Central memory CD8-positive, alpha-beta T cell (primary cell): ENCODE data around the gene SPRR2D.
"Not testable (repeated sequence)": the region's sequence is repeated elsewhere in the genome, so short reads cannot be mapped to it uniquely, and the experiment has no call there.

Source experiments
- ATAC-seq: fragments of 150-1000 bp; cut with Tn5 transposase; replicated peaks from 2 replicates; pipeline ENCODE4 v1.10.0; 2022; ENCODE audit warnings: mild to moderate bottlenecking, moderate FRiP score, moderate number of reproducible peaks; ENCODE audit not compliant: poor library complexity, severe bottlenecking; ENCODE audit errors: extremely low read depth
- DNase-seq, 2 donors: peaks; one replicate each; pipeline ENCODE4 v3.0.0; 2021; ENCODE audit warnings: low spot score in 2 of 2
- H3K27ac Mint-ChIP-seq: one replicate; pipeline ENCODE4 v1.8.0; 2022; ENCODE audit warnings: low read depth, mild to moderate bottlenecking, moderate library complexity, mixed read lengths
- H3K27me3 Mint-ChIP-seq: one replicate; pipeline ENCODE4 v1.8.0; 2022; ENCODE audit warnings: mixed read lengths
- H3K36me3 Mint-ChIP-seq: one replicate; pipeline ENCODE4 v1.8.0; 2022; ENCODE audit warnings: mild to moderate bottlenecking, moderate library complexity, mixed read lengths; ENCODE audit not compliant: insufficient read depth
- H3K4me1 Mint-ChIP-seq: one replicate; pipeline ENCODE4 v1.8.0; 2022; ENCODE audit warnings: mixed read lengths
- H3K4me3 Mint-ChIP-seq: one replicate; pipeline ENCODE4 v1.8.0; 2022; ENCODE audit warnings: mild to moderate bottlenecking, moderate library complexity, mixed read lengths
- H3K9me3 Mint-ChIP-seq: one replicate; pipeline ENCODE4 v1.8.0; 2022; ENCODE audit warnings: mixed read lengths

SPRR2D gene

DNA sequence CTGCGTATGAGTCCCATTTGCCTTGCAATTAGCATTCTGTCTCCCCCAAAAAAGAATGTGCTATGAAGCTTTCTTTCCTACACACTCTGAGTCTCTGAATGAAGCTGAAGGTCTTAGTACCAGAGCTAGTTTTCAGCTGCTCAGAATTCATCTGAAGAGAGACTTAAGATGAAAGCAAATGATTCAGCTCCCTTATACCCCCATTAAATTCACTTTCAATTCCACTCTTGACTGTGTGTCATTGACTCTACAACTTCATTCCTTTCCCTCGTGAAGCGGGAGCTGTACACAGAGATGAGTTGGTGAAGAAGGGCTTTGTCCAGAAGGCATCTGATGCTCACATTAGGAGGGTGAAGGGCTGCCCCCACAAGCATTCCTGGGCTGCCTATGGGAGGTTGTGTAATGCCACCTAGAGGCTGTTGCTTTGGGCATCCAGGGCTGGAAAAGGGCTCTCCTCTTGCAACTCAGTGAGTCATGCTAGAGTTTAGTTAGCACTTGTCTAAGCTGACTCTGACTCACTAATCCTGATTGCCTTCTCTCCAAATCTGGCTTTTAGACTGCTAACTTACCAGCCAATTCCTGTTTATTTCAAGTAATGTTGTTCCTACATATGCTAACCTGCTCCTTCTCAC lies 8.1 kb downstream of the SPRR2D start:
- DNase-seq: no peak
- Mint-ChIP-seq H3K27ac (no peak overlapping the region), H3K36me3 (no peaks in the 10 kb centered on the region), H3K27me3 (peaks cover 64% of the 10 kb centered on the region), H3K4me3 (no peak overlapping the region), H3K9me3 (no peaks in the 10 kb centered on the region), H3K4me1 (no peaks in the 10 kb centered on the region)
- no peak for ATAC-seq

DNA sequence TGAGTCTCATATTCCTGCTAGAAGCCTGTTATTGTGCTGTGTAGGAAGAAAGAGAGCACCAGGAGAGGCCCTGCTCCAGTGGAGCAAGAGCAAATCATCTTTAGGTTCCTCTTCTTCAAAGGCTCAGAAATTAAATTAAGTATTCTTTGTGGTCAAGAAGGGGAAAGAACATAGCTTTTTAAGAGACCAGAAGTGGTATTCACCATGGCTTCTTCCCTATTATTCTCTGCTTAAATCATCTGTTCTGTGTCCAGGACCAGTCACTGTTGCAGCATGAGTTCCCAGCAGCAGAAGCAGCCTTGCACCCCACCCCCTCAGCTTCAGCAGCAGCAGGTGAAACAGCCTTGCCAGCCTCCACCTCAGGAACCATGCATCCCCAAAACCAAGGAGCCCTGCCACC lies 8.8 kb downstream of the SPRR2D start:
- no peak overlapping the region for H3K4me3 Mint-ChIP-seq
- H3K27me3 Mint-ChIP-seq: peaks cover 59% of the 10 kb centered on the region
- DNase-seq: no peak
- no peaks in the 10 kb centered on the region for H3K9me3 Mint-ChIP-seq
- no peak for ATAC-seq
- no peaks in the 10 kb centered on the region for H3K36me3 Mint-ChIP-seq
- no peaks in the 10 kb centered on the region for H3K4me1 Mint-ChIP-seq
- no peak overlapping the region for H3K27ac Mint-ChIP-seq

- Mint-ChIP-seq H3K27me3 (peaks cover 55% of the 10 kb centered on the region), H3K4me3 (no peak within 1 kb of the TSS), H3K9me3 (no peaks in the 10 kb centered on the region), H3K36me3 (no peaks in the 10 kb centered on the region), H3K27ac (no peak within 1 kb of the TSS), H3K4me1 (no peaks in the 10 kb centered on the region)
- ATAC-seq (no peak), DNase-seq (no peak)
Observed at GRCh38 chr1:153030895-153031294, 10.0 kb downstream of the SPRR2D start, which contains the start of gene SPRR1B. Gene SPRR1B (plus strand): TSS chr1:153031203. CDS start chr1:153032346, 1,143 bp downstream.

DNA sequence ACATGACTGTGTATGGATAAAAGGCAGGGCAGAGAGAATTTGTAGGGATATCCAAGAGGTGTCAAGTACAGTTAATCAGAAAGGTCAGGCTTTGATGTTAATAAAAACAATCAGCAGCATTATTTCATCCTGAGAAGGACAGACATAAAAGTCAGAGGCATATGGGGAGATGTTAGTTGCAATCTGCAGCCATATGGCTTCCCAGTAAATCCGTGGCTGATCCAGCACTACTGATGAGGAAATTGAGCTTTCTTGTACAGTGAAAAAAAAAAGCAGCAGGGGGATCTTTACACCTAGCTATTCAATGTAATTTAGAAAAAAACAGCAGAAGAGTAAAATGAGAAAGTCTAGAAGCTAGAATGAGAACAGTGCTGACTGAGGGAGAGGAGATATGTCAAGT lies 12.2 kb downstream of the SPRR2D start:
- Mint-ChIP-seq H3K27ac (no peak overlapping the region), H3K36me3 (no peaks in the 10 kb centered on the region), H3K4me3 (no peak overlapping the region), H3K27me3 (peaks cover 38% of the 10 kb centered on the region), H3K9me3 (no peaks in the 10 kb centered on the region), H3K4me1 (no peaks in the 10 kb centered on the region)
- ATAC-seq (no peak), DNase-seq (no peak)

GRCh38 chr1:153025797-153026196 lies 15.1 kb downstream of the SPRR2D start:
- ATAC-seq: no peak

GRCh38 chr1:153024413-153024812 lies 16.5 kb downstream of the SPRR2D start:
- Mint-ChIP-seq H3K27ac (no peak overlapping the region), H3K4me3 (no peak overlapping the region), H3K9me3 (no peaks in the 10 kb centered on the region), H3K36me3 (peaks cover 2% of the 10 kb centered on the region), H3K4me1 (no peaks in the 10 kb centered on the region), H3K27me3 (peaks cover 61% of the 10 kb centered on the region)
- ATAC-seq: no peak
- DNase-seq: no peak

More at GRCh38 chr1:153025797-153026196, 15.1 kb downstream of the SPRR2D start:
- H3K4me3 Mint-ChIP-seq: no peak overlapping the region
- H3K27ac Mint-ChIP-seq: no peak overlapping the region
- no peak for DNase-seq
- H3K36me3 Mint-ChIP-seq: no peaks in the 10 kb centered on the region
- H3K9me3 Mint-ChIP-seq: no peaks in the 10 kb centered on the region
- no peaks in the 10 kb centered on the region for H3K4me1 Mint-ChIP-seq
- peaks cover 53% of the 10 kb centered on the region for H3K27me3 Mint-ChIP-seq

GRCh38 chr1:153023109-153023508 lies 17.8 kb downstream of the SPRR2D start:
- Mint-ChIP-seq H3K4me3 (no peak overlapping the region), H3K27ac (no peak overlapping the region), H3K27me3 (peaks cover 57% of the 10 kb centered on the region), H3K36me3 (peaks cover 2% of the 10 kb centered on the region), H3K9me3 (no peaks in the 10 kb centered on the region), H3K4me1 (no peaks in the 10 kb centered on the region)
- ATAC-seq (no peak), DNase-seq (no peak)

- peaks cover 59% of the 10 kb centered on the region for H3K27me3 Mint-ChIP-seq
- H3K27ac Mint-ChIP-seq, ATAC-seq, H3K4me1 Mint-ChIP-seq, H3K9me3 Mint-ChIP-seq, DNase-seq, H3K4me3 Mint-ChIP-seq, H3K36me3 Mint-ChIP-seq: not testable (repeated sequence)
Observed at GRCh38 chr1:153022340-153022739, 18.6 kb downstream of the SPRR2D start.

DNA sequence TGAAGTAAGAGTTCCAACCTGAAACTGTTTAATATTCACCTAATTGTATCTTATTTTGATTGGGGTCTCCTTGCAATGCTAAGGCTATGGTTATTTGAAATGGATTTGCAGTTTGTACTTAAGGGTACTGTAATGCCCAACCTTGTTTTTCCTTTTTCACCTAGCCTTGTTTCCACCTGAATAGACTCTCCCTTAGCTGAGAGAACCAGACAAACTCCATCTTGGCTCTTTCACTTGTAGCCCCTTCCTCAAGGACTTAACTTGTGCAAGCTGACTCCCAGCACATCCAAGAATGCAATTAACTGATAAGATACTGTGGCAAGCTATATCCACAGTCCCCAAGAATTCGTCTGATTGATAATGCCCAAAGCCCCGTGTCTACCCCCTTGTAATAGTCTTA lies 19.1 kb downstream of the SPRR2D start:
- ATAC-seq, H3K27ac Mint-ChIP-seq, DNase-seq, H3K4me3 Mint-ChIP-seq, H3K9me3 Mint-ChIP-seq, H3K36me3 Mint-ChIP-seq, H3K4me1 Mint-ChIP-seq: not testable (repeated sequence)
- peaks cover 62% of the 10 kb centered on the region for H3K27me3 Mint-ChIP-seq

DNA sequence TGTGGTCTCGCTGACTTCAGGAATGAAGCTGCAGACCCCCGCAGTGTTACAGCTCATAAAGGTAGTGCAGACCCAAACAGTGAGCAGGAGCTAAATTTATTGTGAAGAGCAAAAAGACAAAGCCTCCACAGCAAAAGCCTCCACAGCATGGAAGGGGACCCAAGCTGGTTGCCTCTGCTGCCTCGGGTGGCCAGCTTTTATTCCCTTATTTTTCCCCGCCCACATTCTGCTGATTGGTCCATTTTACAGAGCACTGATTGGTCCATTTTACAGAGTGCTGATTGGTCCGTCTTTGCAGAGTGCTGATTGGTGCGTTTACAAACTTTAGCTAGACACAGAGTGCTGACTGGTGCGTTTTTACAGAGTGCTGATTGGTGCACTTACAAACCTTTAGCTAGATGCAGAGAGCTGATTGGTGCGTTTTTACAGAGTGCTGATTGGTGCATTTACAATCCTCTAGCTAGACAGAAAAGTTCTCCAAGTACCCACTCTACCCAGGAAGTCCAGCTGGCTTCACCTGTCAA lies 29.6 kb downstream of the SPRR2D start:
- H3K4me1 Mint-ChIP-seq, H3K9me3 Mint-ChIP-seq, H3K36me3 Mint-ChIP-seq, ATAC-seq, H3K4me3 Mint-ChIP-seq, H3K27ac Mint-ChIP-seq, DNase-seq: not testable (repeated sequence)
- H3K27me3 Mint-ChIP-seq: peaks cover 21% of the 10 kb centered on the region

DNA sequence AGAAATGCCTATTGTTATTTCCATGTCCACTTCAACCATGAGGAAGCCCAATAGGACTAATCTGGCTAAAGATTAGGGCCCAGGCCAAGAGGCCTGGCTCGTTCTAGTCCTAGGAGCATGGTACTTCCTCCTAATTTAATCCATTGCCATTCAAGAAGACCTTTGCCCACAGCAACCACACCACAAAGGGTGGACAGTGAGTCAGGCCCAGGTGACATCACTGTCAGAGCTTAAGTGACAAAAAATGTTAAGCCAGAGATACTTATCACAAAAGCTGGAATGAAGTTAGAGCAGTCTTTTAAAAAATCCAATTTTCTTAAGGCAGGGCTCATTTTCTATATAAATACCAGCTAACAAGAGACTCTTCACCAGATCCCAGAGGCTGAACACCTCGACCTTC lies 39.5 kb downstream of the SPRR2D start, which contains the start of gene SPRR3:
TSS of gene SPRR3 (plus strand) at position 368 of the 400 bp plus-strand sequence. CDS start 1,272 bp downstream, outside the sequence.
- H3K4me1 Mint-ChIP-seq: no peaks in the 10 kb centered on the region
- no peaks in the 10 kb centered on the region for H3K9me3 Mint-ChIP-seq
- no peaks in the 10 kb centered on the region for H3K36me3 Mint-ChIP-seq
- peaks cover 29% of the 10 kb centered on the region for H3K27me3 Mint-ChIP-seq
- no peak within 1 kb of the TSS for H3K27ac Mint-ChIP-seq
- no peak for DNase-seq
- H3K4me3 Mint-ChIP-seq: no peak within 1 kb of the TSS
- ATAC-seq: no peak

DNA sequence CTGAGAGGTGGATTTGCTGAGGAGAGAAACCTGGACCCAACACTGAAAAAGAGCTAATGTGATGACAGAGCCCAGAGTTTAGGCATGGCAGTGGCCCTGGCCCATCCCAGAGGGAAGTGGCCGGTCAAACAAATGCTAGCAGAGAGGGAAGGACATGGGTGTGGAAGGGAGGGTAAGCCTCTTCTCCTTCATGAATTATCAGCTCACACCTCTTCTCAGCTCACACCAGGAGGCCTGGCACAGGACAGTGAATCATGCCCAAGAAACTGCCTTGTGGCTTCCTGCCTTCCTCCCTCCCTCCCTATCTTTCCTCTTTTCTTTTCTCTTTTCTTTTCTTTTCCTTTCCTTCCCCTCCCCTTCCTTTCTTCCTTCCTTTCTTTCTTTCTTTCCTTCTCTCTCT lies 40.6 kb downstream of the SPRR2D start:
- no peaks in the 10 kb centered on the region for H3K4me1 Mint-ChIP-seq
- H3K4me3 Mint-ChIP-seq: no peak overlapping the region
- DNase-seq (no peak), ATAC-seq (no peak)
- H3K27me3 Mint-ChIP-seq: peaks cover 35% of the 10 kb centered on the region
- H3K9me3 Mint-ChIP-seq: no peaks in the 10 kb centered on the region
- no peaks in the 10 kb centered on the region for H3K36me3 Mint-ChIP-seq
- no peak overlapping the region for H3K27ac Mint-ChIP-seq

- ATAC-seq (no peak), DNase-seq (no peak)
- H3K4me3 Mint-ChIP-seq: no peak overlapping the region
- no peaks in the 10 kb centered on the region for H3K36me3 Mint-ChIP-seq
- H3K4me1 Mint-ChIP-seq: no peaks in the 10 kb centered on the region
- H3K27ac Mint-ChIP-seq: no peak overlapping the region
- H3K27me3 Mint-ChIP-seq: peaks cover 40% of the 10 kb centered on the region
- no peaks in the 10 kb centered on the region for H3K9me3 Mint-ChIP-seq
Observed at GRCh38 chr1:152999818-153000217, 41.1 kb downstream of the SPRR2D start.
